Activated CD8-positive, alpha-beta memory T cell treated with anti-CD3 and anti-CD28 coated beads, Interleukin-2, amount 50 U/mL, for 4 hours (primary cell): Measurements from ENCODE around the gene TBC1D20.

Experiments
- DNase-seq: peaks from one replicate; pipeline ENCODE4 v3.0.0-alpha.2; 2020

Gene TBC1D20

DNA sequence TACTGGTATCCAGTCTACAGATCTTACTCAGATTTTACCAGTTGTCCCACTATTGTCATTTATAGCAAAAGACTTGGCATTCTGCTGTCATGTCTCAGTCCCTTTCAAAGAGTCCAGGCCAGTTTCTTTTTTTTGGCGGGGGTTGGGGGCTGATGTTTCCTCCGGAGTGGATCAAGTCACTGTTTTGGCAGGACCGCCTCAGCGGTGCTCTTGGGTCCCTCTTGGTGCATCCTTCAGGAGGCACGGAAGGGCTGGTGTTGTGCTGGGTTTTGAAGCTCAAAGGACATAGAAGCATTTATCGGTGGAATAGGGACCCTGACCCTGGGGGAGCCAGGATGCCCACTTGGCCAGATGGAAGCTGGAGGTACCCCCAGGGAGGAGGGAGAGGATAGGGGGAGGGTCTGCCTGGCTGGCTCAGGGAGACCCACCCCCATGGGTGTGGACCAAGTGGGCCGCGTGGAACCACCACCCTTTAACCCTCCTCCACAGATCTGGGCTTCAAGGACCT lies 43.4 kb downstream of the TBC1D20 start:
- no peak for DNase-seq

DNA sequence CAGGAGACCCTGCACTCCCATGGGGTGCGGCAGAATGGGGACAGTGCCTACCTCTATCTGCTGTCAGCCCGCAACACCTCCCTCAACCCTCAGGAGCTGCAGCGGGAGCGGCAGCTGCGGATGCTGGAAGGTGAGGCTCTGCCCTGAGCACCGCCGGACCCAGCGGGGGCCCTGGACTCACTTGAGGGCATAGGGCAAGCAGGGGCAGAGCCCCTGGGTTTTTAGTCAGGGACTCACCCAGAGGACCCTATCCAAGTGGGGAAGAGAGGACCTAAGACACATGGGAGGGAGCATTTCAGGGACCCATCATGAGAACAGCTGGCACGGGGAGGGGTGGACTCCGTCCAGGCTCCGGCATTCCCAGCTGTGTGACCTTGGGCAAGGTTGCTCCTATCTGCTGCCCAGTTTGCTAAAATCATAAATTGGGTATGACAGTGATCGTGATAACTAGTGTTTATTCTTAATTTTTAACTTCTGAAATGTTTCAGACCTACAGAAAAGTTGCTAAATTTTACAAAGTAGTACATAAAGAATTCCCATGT lies 44.5 kb downstream of the TBC1D20 start:
- DNase-seq, result no peak

DNA sequence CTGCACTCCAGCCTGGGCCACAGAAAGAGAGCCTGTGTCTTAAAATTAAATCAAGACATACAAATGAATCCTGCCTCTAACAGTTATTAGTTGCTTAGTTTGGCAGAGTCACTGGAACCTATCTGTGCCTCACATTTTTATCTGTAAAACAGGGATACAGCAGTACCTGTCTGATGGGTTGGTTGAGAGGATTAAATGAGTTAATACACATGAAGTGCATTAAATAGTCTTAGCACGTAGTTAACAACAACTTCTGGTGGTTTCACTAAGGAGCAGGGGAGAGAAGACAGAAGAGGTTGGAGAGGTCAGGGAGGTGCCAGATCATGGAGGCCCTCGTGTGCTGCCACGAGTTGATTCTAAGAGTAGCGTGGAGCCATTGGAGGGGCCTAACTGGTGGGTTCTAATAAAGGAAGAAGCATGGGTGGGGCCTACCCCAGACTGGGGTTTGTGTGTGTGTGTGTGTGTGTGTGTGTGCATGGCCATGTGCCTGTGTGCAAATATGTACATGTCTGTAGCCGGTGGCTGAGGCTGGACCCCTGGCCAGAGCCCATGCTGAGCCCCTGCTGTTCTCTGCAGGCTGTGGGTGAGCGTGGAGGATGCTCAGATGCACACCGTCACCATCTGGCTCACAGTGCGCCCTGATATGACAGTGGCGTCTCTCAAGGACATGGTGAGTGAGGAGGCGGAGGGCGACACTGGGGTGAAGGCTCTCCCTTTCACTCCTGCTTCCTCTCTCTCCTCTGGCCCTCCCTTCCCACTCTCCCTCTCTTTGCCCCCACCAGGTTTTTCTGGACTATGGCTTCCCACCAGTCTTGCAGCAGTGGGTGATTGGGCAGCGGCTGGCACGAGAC lies 45.2 kb downstream of the TBC1D20 start:
- no peak for DNase-seq

DNA sequence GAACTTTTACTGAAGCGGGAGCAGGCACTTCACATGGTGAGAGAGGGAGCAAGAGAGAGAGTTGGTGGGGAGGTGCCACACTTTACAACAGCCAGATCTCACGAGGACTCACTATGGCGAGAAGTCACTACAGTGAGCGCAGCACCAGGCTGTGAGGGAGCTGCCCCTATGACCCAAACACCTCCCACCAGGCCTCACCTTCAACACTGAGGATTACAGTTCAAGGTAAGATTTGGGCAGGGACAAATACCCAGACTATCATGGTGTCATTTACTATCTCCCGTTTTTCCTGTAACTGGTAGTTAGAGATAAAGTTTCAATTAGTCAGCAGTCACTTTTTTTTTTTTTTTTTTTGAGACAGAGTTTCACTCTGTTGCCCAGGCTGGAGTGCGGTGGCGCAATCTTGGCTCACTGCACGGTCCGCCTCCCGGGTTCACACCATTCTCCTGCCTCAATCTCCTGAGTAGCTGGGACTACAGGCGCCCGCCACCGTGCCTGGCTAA lies 46.5 kb downstream of the TBC1D20 start:
- DNase-seq, result no peak

DNA sequence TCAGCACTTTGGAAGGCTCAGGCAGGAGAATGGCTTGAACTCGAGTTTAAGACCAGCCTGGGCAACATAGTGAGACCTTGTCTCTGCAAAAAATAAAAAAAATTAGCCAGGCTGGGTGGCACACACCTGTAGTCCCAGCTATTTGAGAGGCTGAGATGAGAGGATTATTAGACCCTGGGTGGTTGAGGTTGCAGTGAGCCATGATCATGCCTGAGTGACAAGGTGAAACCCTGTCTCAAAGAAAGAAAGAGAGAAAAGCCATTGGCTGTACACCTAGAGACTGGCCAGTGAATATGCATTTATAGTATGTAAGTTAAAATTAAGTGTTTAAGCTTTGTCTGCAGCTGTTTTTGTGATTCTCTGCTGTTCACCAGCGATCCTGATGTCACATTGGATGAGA lies 48.2 kb downstream of the TBC1D20 start:
- no peak for DNase-seq

DNA sequence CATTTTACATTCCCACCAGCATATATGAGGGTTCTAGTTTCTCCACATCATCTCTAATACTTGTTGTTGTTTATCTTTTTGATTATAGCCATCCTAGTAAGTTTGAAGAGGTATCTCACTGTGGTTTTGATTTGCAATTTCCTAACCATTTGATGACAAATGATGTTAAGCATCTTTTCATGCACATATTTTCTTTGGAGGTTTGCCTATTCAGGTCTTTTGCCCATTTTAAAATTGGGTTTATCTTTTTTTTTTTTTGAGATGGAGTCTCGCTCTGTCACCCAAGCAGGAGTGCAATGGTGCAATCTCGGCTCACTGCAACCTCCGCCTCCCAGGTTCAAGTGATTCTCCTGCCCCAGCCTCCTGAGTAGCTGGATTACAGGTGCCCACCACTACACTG lies 50.3 kb downstream of the TBC1D20 start:
- no peak for DNase-seq

DNA sequence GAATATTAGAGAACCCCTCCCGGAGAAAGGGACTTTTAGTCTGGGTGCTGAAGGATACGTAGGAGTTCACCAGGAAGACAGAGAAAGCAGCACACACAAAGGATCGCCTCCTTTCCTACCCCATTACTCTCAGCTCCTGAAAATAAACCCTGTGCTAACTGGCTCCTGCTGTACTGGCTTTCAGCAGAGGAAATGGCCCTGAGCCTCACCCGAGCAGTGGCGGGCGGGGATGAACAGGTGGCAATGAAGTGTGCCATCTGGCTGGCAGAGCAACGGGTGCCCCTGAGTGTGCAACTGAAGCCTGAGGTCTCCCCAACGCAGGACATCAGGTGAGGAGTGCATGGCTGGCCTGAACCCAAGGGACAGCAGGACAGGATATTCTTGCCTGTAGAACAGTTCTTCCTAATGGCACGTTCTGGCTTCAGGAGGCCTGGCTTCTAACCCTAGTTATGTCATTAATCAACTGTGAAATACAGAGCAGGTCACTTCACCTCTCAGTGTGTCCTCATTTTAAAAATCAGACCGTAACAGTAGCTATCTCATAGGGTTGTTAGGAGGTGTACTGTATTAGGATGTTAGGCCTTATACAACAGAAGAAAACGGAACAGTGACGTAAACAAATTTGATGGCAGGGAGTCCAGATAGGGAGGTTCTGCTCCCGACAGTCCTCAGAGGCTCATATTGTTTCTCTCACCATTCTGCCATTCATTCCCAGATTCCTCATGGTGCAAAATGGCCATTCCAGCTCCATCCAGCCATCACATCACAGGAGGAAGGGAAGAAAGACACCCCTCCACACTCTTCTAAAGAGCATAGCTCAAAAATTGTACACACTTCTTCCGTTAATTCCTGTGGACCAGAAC lies 52.4 kb downstream of the TBC1D20 start:
- no peak for DNase-seq

DNA sequence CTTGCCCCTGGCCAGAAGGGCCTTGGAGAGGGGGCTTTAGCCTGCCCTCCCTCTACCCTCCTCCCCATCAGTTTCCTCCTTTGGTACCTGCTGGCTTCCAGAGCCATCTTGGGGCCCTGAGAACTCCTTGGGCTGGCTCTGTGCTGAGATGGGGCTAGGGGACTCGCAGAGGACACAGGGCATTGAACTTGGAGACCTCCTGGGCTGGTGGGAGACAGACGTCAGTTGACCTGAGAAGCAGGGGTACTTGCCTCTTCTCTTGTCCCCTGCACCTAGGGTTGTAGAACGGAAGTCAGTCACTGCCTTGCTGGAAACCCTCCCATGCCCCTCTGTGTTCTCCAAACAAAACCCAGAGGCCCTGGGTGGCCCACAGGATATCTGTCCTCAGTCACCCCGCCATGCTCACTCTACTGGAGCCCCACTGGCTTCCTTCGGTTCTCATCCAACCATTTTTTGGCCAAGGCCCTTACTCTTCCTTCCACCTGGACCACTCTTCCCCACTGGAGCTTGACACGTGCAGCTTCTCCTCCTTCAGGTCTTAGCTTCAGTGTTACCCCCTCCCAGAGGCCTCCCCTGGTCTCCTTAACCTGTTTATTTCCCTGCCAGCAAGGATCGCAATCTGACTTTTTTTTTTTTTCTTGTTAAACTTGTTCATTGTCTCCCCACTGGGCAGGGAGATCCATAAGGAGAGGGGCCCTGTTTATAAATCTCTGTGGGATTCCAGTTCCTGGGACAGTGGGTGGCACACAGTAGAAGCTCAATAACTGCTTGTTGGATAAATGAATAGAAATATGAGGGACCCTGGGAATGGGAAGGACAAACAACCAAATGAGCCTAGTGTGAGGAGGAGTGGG lies 53.3 kb downstream of the TBC1D20 start:
- DNase-seq, result no peak

DNA sequence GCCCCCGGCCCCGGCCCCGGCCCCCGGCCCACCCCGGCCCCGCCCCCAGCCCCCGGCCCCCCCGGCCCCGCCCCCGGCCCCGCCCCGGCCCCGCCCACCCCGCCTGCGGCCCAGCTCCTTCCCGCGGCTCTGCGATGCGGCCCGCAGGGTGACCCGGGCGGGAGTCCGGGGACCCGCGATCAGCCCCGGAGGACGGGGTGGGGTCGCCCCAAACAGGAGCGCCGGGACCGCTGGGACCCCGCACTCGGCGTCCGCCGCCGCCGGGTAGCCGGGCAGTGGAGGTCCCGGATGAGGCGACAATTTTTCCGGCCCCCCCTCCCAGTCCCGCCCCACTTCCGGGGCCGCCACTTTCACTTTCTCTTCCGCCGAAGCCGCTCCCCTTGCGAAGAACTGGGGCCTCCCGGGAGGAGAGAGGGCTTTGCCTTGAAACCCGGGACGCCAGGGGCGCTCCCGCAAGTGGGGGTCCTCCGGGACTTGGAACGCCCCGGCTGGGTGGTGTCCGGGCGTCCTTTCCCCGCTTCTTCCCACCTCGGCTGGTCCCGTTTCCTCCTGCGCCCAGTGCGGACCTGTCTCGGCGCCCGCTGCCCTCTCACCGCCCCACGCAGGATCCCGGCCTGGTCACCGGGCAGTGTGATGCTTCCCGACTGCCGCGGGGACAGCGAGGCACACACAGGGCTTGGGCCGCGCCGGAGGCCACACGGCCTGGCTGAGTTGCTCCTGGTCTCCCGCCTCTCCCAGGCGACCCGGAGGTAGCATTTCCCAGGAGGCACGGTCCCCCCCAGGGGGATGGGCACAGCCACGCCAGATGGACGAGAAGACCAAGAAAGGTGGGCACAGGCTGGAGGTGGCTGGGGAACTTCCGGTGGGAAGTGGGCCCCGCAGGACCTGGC lies 54.1 kb downstream of the TBC1D20 start, which contains the start of gene RBCK1:
RBCK1 (plus strand) TSS at position 347 of the 890 bp plus-strand sequence; CDS start at position 806, 459 bp downstream.
- DNase-seq, result peak; percentile 86

DNA sequence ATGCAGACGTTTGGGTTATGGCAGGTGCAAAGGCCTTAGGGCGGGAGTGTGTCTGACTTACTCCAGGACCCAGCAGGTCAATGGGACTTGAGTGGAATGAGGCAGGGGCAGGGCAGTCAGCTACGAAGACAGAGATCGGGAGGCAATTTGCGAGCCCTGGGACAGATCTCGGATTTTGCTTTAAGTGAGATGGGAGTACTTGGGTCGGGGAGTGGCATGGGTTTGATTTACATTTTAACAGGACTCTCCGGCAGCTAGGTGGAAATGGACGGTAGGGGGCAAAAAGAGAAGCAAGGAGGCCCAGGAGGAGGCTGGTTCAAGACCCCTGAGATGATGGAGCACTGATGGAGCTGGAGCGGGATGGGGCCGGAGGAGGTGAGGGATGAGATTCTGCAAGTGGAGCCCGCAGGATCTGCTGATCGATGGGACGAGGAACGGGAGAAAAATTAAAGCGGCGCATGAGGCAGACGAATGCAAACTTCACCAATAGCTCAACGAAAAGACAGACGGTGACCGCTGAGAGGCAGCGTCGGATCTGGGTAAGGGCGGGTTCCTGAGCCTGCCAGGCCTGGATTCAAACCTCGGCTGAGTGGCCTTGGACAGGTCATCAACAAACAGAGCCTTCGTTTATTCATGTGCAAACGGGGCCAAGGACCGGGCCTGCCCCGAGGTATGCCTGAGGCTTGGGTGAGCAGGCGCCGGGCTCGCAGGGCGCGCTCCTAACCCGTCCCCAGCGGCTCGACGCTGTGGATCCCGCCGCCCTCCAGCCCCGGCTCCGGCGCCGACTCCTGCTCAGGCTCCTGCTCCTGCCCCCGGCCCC lies 55.0 kb downstream of the TBC1D20 start:
- DNase-seq, result peak; percentile 65

DNA sequence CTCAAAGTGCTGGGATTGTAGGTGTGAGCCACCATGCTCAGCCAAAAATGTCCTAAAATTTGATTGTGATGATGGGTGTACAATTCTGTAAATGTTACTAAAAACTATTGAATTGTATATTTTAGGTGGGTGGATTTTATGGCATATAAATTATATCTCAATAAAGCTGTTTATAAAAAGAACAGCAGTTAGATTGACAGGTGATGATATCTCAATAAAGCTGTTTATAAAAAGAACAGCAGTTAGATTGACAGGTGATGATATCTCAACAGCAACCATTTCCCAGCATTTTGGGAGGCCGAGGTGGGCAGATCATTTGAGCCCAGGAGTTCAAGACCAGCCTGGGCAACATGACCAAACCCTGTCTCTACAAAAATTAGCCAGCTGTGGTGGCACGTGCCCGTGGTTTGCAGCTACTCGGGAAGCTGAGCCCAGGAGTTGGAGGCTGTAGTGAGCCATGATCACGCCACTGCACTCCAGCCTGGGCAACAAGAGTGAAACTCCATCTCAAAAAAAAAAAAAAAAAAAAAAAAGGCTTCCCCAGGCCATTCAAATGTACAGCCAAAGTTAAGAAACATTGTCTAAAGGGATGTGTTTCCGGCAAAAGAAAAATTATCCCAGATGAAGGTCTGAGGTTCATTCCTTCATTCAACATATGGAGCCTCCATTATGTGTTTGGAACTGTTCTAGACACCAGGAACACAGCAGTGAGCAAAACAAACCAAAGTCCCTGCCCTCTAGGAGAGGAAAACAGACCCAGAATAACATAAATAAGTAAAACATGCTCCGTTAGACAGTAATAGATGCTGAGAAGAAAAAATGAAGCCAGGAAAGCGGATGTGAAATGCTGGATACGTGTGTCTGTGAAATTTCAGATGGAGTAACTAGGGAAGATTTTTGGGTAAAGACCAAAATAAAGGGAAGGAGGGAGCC lies 55.9 kb downstream of the TBC1D20 start:
- no peak for DNase-seq

DNA sequence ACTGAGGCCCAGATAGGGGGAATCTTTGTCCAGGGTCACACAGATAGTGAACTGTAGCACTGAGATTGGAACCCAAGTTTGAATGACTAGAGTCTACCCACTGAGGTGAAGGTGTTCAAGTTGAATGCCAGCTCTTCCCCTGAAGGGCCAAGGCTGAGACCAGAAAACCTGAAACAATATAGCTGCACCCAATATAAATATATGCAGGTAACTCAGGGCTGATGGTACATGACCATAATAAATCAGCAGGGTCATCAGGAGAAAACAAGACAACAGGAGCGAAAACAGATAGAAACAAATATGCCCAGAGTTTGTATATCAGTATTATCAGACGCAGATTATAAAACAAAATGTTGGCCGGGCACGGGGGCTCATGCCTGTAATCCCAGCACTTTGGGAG lies 58.2 kb downstream of the TBC1D20 start:
- no peak for DNase-seq

DNA sequence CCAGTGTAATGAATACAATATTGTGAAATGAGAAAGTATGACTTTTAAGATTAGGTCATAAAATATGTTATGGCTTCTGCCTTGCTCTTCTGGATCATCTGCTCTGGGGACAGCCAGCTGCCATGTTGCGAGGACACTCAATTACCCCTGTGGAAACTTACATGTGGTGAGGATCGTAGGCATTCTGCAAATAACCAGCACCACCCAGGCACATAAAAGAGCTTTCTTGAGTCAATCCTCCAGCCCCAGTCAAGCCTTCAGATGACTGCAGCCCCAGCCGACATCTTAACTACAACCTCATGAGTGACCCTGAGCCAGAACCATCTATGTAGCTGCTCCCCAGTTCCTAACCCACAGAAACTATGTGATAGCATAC lies 58.8 kb downstream of the TBC1D20 start:
- DNase-seq, result no peak

DNA sequence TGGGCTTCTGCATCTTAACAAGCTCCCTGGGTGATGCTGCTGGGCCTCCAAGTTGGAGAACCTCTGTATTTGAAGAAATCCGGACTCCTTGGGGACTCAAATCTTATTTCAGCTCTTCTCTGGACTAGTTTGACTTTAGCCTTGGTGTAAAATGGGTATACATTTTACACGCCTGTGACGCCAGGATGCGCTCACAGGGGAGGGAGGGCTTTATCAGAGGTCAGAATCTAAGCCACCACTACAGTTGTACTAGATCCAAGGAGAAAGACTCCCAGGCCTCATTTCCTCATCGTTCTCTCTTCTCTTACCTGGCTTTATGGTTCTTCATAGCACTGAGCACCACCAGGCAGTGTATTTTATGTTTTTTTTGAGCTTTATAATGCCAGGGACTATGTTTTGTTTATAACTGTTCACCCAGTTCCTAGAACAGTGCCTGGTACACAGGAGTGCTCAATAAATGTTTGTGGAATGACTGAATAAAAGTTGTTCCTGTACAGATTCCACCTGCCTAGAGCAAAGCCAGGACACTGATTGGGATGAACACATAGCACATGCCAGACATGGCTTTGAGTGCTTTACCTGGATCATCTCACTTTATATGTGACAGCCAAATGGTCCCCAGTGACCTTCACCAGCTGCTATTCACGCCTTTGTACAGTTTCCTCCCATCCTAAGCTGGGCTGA lies 59.3 kb downstream of the TBC1D20 start:
- DNase-seq, result no peak

DNA sequence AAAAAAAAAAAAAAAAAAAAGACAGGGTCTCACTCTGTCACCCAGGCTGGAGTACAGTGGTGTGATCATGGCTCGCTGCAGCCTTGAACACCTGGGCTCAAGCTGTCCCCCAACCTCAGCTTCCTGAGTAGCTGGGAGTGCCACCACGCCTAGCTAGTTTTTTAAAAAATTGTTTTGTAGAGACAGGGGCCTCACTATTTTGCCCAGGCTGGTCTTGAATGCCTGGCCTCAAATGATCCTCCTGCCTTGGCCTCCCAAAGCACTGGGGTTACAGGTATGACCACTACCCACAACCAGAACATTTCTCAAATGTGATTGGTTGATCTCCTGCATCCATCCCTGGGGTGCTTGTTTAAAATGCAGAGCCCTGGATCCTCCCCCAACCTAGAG lies 59.8 kb downstream of the TBC1D20 start:
- no peak for DNase-seq

DNA sequence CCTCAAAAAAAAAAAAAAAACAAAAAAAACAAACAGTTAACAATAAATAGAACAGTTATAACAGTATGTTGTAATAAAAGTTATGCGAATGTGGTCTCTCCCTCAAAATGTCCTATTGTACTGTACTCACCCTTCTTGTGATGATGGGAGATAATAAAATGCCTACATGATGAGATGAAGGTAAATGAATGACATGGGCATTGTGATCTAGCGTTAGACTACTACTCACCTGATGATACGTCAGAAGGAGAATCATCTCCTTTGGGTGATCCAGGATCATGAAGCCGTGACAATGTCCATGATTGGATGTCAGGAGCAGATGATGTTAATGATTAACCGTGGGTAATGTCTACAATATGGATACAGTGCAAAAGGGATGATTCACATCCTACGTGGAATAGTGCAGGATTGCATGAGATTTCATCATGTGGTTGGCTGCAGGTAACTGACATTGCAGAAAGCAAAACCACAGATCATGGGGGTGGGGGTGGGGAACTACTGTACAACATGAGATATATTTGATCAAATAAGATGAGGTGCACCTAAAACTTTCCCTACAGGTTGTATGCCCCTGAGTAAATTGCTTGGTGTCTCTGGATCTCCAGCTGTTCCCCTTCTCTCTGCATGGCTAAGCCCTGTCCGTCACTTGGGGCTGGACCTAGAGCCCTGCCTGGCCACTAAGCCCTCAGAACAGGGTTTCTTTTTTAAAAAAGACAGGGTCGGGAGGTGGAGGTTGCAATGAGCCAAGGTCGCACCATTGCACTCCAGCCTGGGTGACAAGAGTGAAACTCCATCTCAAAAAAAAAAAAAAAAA lies 60.4 kb downstream of the TBC1D20 start:
- DNase-seq, result no peak

DNA sequence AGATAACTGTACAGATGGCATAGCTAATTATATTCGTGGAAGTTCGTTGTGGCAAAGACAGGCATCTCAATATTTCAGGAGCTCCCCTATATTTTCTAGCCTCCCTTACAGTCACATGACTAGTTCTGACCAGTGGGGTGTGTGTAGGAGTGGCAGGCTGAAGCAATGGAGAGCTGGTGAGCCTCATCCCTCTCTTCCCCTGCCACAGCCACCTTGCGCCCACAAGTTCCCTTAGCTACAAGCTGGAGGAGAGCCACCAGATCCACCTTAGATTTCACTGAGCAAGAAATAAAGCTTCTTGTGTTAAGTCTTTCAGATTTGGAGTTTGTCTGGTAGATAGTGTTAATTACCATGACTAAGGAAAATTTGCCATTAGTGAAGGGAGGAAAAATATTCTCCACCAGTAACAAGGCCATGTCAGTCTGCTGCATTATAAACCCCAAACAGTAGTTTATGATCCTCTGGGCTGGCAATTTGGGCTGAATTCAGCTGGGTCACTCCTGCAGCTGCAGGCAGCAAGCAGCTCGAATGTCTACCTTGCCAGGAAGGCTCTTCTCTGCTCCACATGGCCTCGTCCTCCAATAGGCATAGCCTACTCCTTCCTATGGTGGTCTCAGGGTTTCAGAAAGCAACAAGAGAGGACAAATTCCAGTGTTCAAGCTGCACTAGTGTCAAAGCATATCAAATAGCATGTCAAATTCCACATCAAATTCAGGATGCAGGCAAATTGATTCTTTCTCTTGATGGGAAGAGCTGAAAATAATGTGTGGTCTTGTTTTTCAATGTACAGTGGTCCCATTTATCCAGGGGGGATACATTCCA lies 61.7 kb downstream of the TBC1D20 start:
- DNase-seq, result no peak
